ENCODE measurements around the gene C2CD4C. TPM values are rescaled to one million over a fixed set of nuclear protein-coding genes. Genes with fewer than 3 reads are reported as not detected.
"Not testable (repeated sequence)": the region's sequence is repeated elsewhere in the genome, so short reads cannot be mapped to it uniquely, and the experiment has no call there.

The C2CD4C gene
- total RNA-seq, 2 experiments from 2014 or later = not detected

GRCh38 chr19:439167-439900 is 30.4 kb upstream of the C2CD4C start:
- ChIA-PET POLR2A (no interaction called here), CTCF (no interaction called here)

GRCh38 chr19:438416-438958 is 29.5 kb upstream of the C2CD4C start:
- POLR2A ChIA-PET = no interaction called here

DNA sequence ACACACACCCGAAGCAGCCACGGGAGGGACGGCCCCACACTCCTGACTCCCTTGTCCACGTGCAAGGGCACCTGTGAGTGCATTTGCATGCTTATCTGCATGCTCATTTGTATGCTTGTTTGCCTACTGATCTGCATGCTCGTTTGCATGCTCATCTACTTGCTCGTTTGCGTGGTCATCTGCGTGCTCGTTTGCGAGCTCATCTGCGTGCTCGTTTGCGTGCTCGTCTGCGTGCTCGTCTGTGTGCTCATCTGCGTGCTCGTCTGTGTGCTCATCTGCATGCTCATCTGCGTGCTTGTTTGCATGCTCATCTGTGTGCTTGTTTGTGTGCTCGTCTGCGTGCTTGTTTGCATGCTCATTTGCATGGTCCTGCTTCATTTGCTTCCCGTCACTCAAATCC is 28.1 kb upstream of the C2CD4C start:
- CTCF ChIA-PET = no interaction called here
- POLR2A ChIA-PET = no interaction called here

More at GRCh38 chr19:438416-438958, 29.5 kb upstream of the C2CD4C start:
- CTCF ChIA-PET = no interaction called here

DNA sequence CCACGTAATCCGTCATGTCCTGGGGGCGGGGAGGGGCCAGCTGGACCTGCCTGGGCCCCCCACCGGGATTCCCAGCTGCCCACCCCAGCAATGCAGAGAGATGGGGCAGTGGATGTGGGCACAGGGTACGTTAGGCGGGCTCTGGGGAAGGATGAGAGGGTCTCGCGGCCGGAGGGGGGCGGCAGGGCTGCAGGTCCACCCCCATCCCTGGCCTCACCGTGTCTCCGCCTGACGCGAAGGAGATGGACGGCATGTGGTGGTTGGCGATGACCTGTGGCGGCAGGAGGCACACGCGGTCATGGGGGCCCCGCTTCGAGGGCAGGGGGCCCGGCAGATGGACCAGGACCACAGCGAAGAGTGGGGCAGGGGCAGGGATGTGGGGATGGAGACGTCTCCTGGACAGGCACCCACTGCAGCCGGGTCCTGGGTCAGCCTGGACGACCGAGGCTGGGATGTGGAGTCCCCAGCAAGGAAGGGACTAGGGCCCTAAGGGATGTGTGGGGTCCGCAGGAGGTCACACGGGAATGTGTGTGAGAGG is 27.5 kb upstream of the C2CD4C start:
- ChIA-PET POLR2A (no interaction called here), CTCF (no interaction called here)

DNA sequence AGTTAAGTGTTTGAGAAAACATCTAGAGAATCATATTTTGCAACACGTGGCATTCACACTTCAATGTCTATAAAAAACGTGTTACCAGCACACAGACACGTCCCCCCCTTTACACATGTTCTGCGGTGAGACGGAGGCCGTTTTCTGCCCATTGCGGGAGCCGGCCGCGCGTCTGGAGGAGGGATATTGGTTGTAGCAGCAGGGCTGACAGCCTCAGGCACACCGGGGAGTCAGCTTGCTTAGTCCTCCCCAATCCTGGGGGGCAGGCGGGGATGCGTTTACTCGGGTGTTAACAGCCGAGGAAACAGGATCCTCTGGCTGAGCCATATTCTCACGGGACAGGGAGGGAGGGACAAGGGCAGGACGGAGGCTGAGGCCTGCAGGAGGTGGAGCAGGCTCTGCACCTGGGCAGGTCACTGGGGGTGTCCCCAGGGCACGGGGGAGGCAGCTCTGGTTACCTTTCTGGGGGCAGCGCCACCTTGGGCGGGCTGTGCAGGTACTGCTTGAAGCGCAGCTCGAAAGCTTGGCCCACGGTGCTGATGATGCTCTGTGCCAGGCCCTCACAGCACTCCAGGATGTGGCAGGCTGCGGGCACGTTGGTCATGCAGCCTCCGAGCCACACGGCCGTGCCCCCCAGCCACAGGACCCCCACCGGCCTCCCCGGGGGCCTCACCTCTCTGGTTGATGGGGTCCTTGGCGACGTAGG is 26.9 kb upstream of the C2CD4C start:
- ChIA-PET CTCF (no interaction called here), POLR2A (no interaction called here)

DNA sequence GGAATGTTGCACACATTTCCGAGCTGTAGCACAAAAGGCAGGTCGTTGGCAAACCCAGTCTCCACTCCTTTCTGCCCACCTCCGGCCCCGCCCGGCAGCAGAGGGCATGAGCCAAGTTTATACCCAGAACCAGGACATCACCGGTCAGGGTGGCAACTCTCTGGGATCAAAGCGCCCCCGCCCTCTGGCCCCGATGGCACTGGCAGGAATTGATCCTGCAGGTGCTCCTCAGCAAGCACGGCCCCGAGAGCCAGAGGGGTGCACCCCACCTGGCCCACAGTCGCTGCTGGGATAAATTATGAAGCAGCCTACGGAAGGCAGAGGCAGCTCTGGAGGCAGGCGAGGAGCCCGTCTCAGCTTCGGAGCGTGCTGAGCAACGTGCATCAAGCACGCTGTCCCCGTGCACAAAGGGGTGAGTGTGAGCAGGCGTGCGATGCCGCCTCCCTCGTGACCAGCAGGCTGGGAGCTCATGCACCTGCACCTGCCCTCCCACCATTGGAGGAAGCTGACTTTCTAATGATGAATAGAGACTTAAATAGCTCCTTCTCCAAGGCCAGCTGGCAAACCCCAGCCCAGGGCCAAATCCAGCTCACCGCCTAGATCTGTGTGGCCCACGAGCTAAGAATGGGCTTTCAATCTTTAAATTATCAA is 26.2 kb upstream of the C2CD4C start:
- POLR2A ChIA-PET = no interaction called here
- CTCF ChIA-PET = no interaction called here

DNA sequence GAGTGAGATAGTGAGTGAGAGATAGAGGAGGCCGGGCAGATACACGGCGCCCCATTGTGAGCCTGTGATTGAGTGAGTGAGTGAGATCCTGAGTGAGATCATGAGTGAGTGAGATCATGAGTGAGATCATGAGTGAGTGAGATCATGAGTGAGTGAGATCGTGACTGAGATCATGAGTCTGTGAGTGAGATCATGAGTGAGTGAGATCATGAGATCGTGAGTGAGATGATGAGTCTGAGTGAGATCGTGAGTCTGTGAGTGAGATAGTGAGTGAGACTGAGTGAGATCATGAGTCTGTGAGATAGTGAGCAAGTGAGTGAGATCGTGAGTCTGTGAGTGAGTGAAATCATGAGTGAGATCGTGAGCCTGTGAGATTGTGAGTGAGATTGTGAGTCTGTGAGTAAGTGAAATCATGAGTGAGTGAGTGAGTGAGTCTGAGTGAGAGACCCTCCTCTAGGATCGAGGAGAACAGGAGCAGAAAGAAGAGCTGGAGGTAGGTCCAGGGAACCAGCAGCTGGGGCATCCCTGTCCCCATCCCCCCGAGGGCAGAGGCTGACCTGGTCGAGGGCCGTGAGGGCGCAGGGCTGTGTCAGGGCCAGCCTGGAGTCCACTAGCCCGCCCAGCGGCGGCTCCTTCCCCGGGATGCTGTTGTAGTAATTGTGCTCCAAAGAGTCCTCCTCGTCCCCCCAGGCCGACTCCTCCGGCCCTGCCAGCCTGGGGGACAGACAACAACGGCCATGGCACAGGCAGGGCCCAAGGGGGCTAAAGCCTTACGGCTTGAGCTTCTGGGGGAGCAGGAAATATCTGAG is 25.4 kb upstream of the C2CD4C start:
- CTCF ChIA-PET = no interaction called here
- POLR2A ChIA-PET = no interaction called here

- POLR2A ChIA-PET = no interaction called here
- CTCF ChIA-PET = no interaction called here
These were observed 21.8 kb upstream of the C2CD4C start for GRCh38 chr19:430701-431100.

GRCh38 chr19:428149-428548 is 19.2 kb upstream of the C2CD4C start:
- ChIA-PET POLR2A (no interaction called here), CTCF (no interaction called here)

DNA sequence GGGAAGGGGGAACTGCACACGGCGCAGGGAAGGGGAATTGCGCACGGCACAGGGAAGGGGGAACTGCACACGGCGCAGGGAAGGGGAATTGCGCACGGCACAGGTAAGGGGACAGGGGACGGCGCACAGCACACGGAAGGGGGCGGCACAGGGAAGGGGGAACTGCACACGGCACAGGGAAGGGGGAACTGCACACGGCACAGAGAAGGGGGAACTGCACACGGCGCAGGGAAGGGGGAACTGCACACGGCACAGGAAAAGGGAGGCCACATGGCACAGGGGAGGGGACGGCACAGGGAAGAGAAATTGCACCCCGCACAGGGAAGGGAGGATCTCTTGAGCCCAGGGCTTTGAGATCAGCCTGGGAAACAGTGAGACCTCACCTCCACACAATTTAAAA is 18.7 kb upstream of the C2CD4C start:
- POLR2A ChIA-PET, CTCF ChIA-PET: not testable (repeated sequence)

- CTCF ChIA-PET = no interaction called here
- POLR2A ChIA-PET = no interaction called here
These were observed 17.9 kb upstream of the C2CD4C start for GRCh38 chr19:426725-427445.

GRCh38 chr19:425056-425455 is 16.1 kb upstream of the C2CD4C start:
- ChIA-PET POLR2A (no interaction called here), CTCF (no interaction called here)

- ChIA-PET POLR2A (no interaction called here), CTCF (no interaction called here)
These were observed 15.6 kb upstream of the C2CD4C start for GRCh38 chr19:424546-424945.

GRCh38 chr19:423691-424466 is 14.9 kb upstream of the C2CD4C start:
- POLR2A ChIA-PET = no interaction called here

DNA sequence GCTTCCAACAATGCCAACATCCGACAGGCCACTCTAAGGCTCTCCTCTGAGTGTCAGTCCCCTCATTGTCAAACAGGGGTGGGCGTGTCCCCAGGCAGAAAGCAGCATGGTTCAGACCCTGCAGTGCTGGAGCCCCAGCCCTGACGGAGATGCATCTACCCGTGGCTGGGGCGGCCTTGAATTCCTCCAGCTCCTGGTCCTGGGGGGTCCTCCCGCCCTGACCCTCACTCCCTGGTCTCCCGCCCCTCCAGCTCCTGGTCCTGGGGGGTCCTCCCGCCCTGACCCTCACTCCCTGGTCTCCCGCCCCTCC is 13.9 kb upstream of the C2CD4C start:
- POLR2A ChIA-PET, CTCF ChIA-PET: not testable (repeated sequence)

More at GRCh38 chr19:423691-424466, 14.9 kb upstream of the C2CD4C start:
- CTCF ChIA-PET = no interaction called here

GRCh38 chr19:422213-422916 is 13.4 kb upstream of the C2CD4C start:
- CTCF ChIA-PET = no interaction called here
- POLR2A ChIA-PET = no interaction called here

DNA sequence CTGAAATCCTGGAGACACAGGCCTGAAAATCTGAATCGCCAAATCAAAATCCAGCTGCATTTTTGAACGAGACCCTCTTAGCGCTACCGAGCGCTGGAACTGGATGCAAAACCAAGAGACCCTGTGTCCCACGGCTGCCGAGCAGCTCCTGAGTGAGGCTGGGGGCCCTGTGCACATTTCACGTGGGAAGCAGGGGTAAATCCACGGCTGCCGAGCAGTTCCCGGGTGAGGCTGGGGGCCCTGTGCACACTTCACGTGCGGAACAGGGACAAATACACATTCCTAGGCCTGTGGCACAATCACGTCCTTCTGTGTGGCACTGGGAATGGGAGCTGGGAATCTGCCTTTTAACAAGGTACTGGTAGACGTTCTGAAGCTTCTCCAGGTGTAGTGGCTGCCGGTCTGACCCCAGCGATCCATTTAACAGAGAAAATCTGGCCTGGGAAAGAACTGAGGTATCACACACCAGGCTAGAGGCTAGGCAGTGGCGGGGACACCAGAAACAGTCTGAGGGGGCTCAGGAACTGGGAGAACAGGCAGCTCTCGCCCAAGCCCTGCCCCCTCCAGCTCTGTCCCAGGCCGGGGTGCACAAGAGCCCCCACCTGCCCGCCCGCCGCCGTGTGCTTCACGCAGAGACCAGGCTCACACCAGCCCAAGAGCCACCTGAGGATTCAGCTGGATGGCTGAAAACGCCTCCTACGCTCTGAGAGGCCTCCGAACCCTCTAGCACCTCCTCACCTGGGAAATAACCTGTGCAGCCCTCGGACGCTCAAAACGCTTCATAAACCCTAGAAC is 11.0 kb upstream of the C2CD4C start:
- CTCF ChIA-PET = no interaction called here
- POLR2A ChIA-PET = no interaction called here
